Left ventricle myocardium inferior (tissue), 1 donor: ENCODE data around the gene PAQR6. TPM values are rescaled to one million over a fixed set of nuclear protein-coding genes. Genes with fewer than 3 reads are reported as not detected.

ENCODE experiments used
- DNase-seq: peaks from one replicate; pipeline ENCODE4 v3.0.0-alpha.2; 2020
- H3K27ac ChIP-seq: fragments of 200-600 bp; replicated peaks from 2 replicates; pipeline ENCODE4 v1.8.0; 2021
- H3K27me3 ChIP-seq: fragments of 200-600 bp; 2 replicates; pipeline ENCODE4 v1.8.0; 2021; ENCODE audit warnings: low read depth
- H3K36me3 ChIP-seq: fragments of 200-600 bp; 2 replicates; pipeline ENCODE4 v1.8.0; 2021
- H3K4me1 ChIP-seq: fragments of 200-600 bp; 2 replicates; pipeline ENCODE4 v1.8.0; 2021
- H3K4me3 ChIP-seq: fragments of 200-600 bp; 2 replicates; pipeline ENCODE4 v1.8.0; 2021; ENCODE audit warnings: mild to moderate bottlenecking, moderate library complexity
- H3K9me3 ChIP-seq: fragments of 200-600 bp; replicated peaks from 2 replicates; pipeline ENCODE4 v1.8.0; 2021
- intact Hi-C: fragments of 100-400 bp; cut with micrococcal nuclease; formaldehyde crosslinking; loops from one replicate; pipeline ENCODE4 v1.11.0; 2022
- total RNA-seq: library from RNA; stranded (reverse); fragmentation: NEBNext Ultra II Directional; extraction: Animal tissue kit (Norgen Biotek cat#: 25700); gene quantifications from one replicate; pipeline ENCODE4 v1.2.1, GENCODE V29; 2021
- TF ChIP-seq, protein P1 (sequence below): fragments of 200-600 bp; IDR thresholded peaks from 2 replicates; pipeline ENCODE4 v1.8.0; 2021; ENCODE audit warnings: antibody characterized with exemption, mild to moderate bottlenecking, borderline replicate concordance
- donor health status: DM: no; HTN: yes; CAD: no; lungs with severe emphysema.

Gene PAQR6
- total RNA-seq, 1 donor from 2014 or later: 0.47 TPM

DNA sequence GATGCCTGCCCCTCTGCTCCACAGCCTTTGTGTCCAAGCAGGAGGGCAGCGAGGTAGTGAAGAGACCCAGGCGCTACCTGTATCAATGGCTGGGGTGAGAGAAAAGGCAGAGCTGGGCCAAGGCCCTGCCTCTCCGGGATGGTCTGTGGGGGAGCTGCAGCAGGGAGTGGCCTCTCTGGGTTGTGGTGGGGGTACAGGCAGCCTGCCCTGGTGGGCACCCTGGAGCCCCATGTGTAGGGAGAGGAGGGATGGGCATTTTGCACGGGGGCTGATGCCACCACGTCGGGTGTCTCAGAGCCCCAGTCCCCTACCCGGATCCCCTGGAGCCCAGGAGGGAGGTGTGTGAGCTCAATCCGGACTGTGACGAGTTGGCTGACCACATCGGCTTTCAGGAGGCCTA lies 5.1 kb downstream of the PAQR6 start:
- no peak for DNase-seq
- peaks cover 30% of the 10 kb centered on the region for H3K36me3 ChIP-seq
- no peak overlapping the region for H3K27ac ChIP-seq
- intact Hi-C loops: no loop called here
- TF ChIP-seq, protein P1, sequence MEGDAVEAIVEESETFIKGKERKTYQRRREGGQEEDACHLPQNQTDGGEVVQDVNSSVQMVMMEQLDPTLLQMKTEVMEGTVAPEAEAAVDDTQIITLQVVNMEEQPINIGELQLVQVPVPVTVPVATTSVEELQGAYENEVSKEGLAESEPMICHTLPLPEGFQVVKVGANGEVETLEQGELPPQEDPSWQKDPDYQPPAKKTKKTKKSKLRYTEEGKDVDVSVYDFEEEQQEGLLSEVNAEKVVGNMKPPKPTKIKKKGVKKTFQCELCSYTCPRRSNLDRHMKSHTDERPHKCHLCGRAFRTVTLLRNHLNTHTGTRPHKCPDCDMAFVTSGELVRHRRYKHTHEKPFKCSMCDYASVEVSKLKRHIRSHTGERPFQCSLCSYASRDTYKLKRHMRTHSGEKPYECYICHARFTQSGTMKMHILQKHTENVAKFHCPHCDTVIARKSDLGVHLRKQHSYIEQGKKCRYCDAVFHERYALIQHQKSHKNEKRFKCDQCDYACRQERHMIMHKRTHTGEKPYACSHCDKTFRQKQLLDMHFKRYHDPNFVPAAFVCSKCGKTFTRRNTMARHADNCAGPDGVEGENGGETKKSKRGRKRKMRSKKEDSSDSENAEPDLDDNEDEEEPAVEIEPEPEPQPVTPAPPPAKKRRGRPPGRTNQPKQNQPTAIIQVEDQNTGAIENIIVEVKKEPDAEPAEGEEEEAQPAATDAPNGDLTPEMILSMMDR: no peak
- H3K4me1 ChIP-seq: peaks cover 26% of the 10 kb centered on the region
- peaks cover 21% of the 10 kb centered on the region for H3K27me3 ChIP-seq
- H3K4me3 ChIP-seq: no peak overlapping the region
- H3K9me3 ChIP-seq: no peaks in the 10 kb centered on the region

DNA sequence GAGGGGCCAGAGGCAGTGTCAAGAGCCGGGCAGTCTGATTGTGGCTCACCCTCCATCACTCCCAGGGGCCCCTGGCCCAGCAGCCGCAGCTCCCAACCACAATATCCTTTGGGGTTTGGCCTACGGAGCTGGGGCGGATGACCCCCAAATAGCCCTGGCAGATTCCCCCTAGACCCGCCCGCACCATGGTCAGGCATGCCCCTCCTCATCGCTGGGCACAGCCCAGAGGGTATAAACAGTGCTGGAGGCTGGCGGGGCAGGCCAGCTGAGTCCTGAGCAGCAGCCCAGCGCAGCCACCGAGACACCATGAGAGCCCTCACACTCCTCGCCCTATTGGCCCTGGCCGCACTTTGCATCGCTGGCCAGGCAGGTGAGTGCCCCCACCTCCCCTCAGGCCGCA lies 5.9 kb downstream of the PAQR6 start, which contains the start of gene BGLAP:
BGLAP (plus strand) TSS at position 259 of the 400 bp plus-strand sequence; CDS start at position 307, 48 bp downstream.
- intact Hi-C loops: no loop called here
- Histone ChIP-seq H3K4me3 (no peak within 1 kb of the TSS), H3K27me3 (peaks cover 21% of the 10 kb centered on the region), H3K9me3 (no peaks in the 10 kb centered on the region), H3K4me1 (peaks cover 18% of the 10 kb centered on the region), H3K27ac (no peak within 1 kb of the TSS), H3K36me3 (peaks cover 38% of the 10 kb centered on the region)
- no peak for DNase-seq
- TF ChIP-seq, protein P1: no peak

DNA sequence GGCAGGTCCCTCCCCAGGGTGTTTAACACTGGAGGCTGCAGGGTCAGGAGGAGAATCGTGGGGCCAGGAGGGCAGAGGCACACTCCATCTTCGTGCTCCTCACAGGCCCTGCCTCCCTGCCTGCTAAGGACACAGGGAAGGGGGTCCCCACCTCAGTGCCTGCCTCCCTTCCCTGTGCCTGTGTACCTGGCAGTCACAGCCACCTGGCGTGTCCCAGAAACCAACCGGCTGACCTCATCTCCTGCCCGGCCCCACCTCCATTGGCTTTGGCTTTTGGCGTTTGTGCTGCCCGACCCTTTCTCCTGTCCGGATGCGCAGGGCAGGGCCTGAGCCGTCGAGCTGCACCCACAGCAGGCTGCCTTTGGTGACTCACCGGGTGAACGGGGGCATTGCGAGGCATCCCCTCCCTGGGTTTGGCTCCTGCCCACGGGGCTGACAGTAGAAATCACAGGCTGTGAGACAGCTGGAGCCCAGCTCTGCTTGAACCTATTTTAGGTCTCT lies 6.5 kb downstream of the PAQR6 start:
- H3K27me3 ChIP-seq: peaks cover 19% of the 10 kb centered on the region
- H3K36me3 ChIP-seq: peaks cover 44% of the 10 kb centered on the region
- no peaks in the 10 kb centered on the region for H3K9me3 ChIP-seq
- no peak for DNase-seq
- H3K27ac ChIP-seq: no peak overlapping the region
- no peak overlapping the region for H3K4me3 ChIP-seq
- intact Hi-C loops: no loop called here
- peaks cover 13% of the 10 kb centered on the region for H3K4me1 ChIP-seq
- TF ChIP-seq, protein P1: no peak

DNA sequence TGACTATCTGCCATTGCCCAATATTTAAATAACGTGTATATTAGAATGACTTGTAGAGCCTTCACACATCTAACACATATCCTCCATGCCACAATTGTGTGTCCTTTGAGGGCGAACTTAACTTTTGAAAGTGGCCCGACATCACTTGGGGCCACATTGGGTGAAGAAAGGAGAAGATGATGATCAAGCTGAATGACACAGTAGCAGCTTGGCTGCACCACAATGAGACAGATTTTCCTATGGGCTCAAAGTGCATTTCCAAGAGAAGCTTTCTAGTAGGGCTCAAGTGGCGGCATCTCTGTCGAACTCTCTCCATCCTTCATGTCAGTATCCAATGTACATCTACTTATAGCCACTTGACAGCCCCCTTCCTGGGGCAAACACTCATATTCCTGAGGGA lies 9.6 kb downstream of the PAQR6 start:
- intact Hi-C loops: no loop called here
- TF ChIP-seq, protein P1: no peak
- Histone ChIP-seq H3K9me3 (no peaks in the 10 kb centered on the region), H3K27me3 (no peaks in the 10 kb centered on the region), H3K4me3 (no peak overlapping the region), H3K27ac (no peak overlapping the region), H3K36me3 (peaks cover 69% of the 10 kb centered on the region), H3K4me1 (no peaks in the 10 kb centered on the region)
- DNase-seq: no peak

DNA sequence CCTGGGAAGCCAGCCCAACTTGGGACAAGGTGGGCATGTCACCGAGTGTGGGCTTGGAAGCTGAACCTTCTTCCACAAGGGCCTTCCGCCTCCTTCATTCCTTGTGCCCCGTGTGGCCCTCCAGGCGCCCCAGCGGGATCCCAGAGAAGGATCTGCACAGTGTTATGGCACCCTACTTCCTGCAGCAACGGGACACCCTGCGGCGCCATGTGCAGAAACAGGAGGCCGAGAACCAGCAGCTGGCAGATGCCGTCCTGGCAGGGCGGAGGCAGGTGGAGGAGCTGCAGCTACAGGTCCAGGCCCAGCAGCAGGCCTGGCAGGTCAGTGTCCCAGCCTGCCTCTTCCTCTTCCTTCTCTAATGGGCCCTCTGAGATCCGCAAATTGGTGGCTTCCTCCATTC lies 11.7 kb downstream of the PAQR6 start:
- TF ChIP-seq, protein P1: no peak
- DNase-seq: no peak
- no peak overlapping the region for H3K4me3 ChIP-seq
- H3K9me3 ChIP-seq: no peaks in the 10 kb centered on the region
- no peak overlapping the region for H3K27ac ChIP-seq
- peaks cover 77% of the 10 kb centered on the region for H3K36me3 ChIP-seq
- no peaks in the 10 kb centered on the region for H3K27me3 ChIP-seq
- intact Hi-C loops: no loop called here
- no peaks in the 10 kb centered on the region for H3K4me1 ChIP-seq
